Stimulated activated CD4-positive, alpha-beta T cell treated with anti-CD3 and anti-CD28 coated beads, TNF-alpha, amount 100 ng/mL, for 1 hour (primary cell): Measurements from ENCODE around the gene CHI3L2.

Experiments
- DNase-seq, 3 donors: peaks; one replicate each; pipeline ENCODE4 v3.0.0-alpha.2; 2020; ENCODE audit warnings: low read depth in 3 of 3, low spot score in 1 of 3

The CHI3L2 gene

DNA sequence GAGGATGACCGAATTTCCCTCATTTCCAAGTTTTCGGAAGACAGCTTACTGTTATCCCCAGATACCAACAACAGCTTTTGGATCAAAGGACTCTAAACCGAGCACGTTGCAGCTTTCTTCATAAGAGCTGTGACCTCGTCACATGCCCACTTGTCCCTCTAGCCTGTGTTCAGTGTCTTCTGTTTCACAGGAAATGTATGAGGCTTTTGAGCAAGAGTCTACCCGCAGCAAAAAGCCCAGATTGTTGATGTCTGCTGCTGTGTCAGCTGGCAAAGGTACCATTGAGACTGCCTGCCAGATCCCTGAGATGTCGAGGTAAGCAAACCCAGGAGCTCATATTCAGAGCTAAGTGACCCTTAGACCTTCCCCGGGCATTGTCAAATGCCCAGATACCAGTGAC, 24.1 kb downstream of the CHI3L2 start:
- no peak for DNase-seq

DNA sequence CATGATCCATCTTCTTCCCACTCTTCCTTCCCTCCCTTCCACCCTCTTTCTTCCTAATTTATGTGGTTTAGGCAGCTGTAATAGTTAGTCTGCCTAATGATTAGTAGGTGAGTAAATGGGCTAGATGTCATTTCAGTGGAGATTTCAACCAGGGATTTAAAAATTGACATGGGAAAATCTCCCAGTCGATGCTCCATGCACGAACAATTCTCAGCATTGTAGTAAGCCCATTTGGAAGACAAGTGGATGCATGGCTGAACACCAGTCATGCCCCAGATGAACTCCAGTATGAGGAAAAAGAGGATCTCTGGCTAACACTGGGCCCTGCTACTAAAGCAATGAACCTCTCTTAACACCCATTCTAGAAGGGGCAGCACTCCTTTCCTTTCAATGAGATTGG, 25.3 kb downstream of the CHI3L2 start:
- no peak for DNase-seq

DNA sequence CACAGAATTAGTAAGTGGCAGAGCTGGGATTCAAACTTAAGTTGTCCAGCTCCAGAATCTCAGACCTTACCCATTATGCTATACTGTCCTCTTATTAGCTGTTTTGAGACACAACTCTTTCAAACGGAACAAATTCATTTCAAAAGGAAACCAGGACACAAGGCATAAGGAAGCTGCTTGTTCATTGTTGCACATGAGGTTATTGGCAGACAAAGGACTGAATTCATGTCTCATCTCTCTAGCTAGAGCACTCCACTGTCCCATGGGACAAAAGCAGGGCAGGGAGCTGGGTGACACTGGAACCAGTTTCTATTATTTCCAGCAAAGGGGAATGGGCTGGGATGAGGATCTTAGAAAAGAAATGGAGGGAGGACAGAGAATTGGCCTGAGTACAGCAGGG, 26.4 kb downstream of the CHI3L2 start:
- no peak for DNase-seq

DNA sequence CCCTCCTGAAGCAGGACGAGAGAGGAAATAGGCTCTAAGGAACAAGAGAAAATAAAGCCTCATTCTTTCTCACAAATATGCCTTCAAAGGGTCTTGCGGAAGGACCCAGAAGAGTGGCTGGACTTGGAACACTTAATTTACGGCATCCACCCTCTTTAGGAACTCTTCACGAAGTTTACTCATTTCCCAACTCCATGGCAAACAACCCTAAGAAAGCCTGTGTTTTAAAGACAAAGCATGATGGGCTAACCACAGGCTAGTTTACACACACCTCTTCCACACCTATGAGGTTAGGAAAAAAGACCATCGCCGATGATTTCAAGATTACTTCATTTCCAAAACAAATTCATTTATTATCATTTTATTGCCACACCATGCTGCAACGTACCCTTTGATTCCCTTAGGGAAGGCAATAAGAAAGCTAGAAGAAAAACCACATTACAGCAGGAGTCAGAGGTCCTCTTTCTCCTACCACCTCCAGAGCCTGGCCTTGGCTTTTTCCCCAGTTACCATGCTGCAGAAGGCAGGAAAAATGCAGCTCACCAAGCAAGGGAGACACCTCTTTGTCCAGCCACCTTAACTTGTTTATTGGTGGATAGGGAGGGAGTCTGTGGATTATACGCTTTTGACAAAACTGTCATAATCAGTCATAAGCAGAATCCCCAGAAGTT, 29.6 kb downstream of the CHI3L2 start:
- DNase-seq: no peak

DNA sequence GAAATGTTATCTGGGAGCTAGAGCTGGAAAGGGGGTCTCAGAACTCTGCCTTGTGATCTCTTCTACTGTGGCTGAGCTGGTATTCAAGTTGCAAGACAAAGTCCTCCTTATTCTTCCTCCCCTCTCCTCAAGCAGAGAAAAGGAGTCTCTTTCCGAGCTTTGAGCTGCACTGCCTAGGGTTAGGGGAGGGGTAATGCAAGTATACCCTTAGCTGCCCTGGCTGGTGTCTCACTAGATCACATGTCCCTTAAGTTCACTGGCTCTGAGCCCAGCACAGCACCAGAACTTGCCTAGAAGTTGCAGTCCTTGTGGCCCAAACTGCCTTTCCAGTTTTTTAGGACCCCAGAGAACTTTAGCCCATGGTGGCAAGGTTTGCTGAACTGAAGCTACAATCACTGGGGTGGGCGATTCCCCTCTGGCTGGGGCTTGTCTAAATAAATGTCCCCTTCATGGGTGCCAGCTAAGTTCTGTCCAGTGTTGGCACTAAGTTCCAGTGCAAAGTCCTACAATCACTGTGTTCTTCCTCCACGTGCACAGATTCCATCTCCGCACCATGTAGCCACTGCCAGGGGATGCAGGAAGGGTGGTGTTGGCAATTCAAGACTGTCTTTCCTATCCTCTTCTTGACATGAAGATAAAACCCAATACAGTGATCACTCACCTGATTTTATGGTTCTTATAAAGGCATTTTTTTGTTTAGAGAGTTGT, 40.4 kb downstream of the CHI3L2 start:
- no peak for DNase-seq

DNA sequence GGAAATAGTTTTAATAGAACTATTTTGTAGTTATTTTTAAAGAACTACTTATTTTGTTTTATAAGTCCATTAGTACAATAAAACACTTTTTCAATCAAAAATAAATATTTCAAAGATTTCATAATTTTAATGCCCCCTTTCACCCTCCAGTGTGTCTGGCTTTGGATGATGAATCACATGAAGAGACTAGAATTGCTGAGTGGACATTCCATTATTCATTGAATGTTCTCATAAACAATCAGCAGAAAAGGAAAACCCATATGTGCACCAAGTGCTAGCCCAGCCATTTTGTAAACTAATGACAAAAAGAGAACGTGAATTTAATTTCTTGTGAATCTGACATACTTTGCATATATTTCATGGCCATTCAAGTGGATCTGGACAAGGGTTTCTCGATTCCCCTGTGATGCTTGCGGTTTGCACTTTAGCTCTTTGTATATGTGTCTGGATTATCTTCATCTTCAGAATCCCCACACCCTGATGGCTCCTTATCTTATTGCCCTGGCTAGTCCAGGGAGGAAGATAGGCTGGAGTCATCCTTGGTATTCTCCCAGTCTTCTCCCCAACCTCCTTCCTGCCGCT, 42.4 kb downstream of the CHI3L2 start:
- DNase-seq: no peak

DNA sequence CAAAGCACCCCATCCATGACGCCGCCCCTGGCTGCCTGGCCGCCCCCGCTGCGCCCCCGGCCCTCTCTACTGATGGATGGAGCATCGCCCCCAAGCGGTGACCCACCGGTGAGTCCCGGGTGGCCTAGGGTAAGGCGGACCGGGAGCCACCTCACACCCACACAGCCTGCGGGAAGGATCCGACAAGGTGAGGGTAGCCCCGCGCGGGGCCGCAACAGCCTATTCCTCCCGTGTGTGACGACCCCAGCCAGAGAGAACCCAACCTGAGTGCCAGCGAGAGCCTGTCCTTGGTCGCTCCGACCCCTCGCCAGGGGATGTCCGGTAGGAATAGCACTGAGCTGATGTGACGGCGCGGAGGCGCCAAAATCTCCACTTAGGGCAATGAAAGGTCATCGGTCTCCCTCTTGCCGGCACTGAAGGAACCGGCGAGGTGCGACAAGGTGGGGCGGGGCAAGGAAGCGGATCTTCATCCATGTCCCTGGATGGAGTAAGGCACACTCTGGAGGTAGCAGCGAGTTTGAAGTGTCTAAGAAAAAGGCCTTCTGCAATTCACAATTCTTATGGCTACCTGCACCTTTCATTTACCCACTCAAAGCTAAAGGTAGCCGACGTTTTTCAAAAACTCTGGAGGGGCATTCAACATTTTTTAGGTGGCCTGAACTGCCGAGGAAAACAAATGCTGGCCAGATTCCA, 43.4 kb downstream of the CHI3L2 start:
- DNase-seq: peak in 1 of 3 donors; percentile 12

DNA sequence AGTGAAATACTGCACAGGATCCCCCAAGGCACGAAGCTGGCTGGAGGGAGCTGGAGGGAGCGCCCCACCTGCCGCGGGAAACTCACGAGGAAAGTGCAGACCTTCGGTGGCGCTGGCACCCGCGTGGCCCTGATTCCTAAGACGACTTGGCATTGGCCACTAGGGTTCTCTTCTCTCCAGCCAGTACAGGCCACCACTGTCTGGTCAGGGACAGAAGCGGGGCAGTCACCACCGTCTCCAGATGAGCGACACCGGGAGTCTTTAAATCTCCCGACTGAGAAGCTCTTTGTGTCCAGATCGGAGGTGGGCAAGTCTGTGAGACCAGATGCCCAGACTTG, 43.9 kb downstream of the CHI3L2 start:
- DNase-seq: no peak

DNA sequence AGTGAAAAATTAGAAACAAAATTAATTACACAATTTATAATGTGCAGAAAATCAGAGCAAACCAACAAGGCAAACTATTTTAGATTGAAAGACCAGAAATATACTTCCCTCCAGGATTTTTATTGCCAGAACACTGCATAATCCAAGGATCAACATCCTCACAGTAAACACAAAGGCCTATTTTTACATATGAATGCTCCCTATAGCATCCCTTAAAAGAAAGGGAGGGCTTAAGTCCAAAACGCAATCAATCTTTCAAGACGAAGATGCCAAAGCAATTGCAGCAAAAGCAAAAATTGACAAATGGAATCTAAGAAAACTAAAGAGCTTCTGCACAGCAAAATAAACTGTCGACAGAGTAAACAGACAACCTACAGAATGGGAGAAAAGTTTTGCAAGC, 44.6 kb downstream of the CHI3L2 start:
- DNase-seq: no peak

DNA sequence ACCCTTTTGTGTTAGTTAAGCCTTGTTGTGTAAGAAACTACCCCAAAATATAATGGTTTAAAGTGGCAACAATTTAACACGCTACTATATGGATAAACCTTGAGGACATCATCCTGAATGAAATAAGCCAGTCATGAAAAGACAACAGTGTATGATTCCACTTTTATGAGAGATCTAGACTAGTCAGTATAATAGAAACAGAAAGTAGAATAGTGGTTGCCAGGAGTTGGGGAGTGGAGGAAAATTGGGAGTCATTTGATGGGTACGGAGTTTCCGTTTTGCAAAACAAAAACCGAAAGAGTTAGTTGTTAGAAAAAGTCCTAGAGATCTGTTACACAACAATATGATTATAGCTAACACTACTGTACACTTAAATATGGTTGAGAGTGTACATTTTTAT, 47.1 kb downstream of the CHI3L2 start:
- DNase-seq: no peak

DNA sequence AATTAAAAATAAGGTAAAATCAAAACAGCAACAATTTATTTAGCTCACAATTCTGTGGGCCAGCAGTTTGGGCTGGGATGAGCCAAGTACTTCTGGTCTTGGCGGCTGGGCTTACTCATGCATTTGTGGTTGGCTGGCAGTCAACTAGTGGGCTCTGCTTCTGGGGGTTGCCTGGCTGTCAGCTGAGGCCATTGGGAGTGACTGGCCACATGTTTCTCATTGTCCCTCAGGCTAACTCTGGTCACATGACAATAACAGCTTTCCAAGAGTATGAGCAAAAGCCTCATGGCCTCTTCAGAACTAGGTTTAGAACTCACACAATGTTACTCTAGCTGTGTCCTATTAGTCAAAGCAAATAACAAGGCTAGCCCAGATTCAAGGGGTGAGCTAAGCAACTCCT, 47.6 kb downstream of the CHI3L2 start:
- no peak for DNase-seq

DNA sequence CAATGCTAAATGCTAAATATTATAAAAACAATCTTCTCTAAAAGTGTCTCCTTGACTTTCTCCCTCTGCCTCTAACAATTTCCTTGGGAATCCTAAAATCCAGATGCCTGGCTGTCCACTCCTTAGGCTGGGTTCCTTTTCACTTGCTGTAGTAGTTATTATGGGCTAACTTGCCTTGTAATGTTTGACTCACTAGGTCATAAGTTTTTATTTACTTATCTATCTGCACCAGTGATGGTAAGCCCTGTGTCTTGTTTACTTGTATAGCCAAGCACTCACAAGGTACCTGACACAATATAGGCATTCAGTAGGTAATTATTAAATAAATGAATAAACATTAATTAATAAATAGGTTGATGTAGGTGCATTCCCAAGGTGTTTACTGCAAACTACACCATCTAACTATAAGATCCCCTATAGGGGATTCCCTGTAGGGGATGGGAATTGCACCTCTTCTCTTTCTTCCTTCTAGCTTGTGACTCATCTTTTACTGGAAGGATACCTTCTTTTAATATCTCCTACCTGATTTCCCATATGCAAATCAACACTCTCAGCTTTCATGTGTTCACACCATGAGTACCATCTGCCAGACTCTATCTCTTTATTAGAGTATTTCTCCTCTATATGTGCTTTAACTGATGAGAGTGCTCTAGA, 48.4 kb downstream of the CHI3L2 start:
- no peak for DNase-seq

DNA sequence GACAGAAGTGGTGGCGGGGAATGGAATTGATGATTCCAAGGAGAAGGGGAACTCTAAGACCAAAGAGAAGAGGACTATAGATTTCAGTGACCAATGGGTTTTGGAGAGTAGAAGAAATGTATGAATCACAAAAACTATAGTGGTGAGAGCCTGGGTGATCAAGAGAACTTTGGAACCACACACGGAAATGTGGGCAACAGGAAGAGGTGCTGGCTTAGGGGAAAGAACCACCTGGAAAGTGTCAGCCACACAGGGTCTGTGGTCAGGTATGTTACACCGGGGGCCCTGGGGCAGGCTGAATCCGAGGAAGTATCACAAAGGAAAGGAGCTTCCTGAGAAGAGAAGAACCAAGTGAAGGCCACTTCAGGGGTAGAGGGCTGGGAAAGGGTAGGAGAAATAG, 51.6 kb downstream of the CHI3L2 start:
- DNase-seq: no peak

DNA sequence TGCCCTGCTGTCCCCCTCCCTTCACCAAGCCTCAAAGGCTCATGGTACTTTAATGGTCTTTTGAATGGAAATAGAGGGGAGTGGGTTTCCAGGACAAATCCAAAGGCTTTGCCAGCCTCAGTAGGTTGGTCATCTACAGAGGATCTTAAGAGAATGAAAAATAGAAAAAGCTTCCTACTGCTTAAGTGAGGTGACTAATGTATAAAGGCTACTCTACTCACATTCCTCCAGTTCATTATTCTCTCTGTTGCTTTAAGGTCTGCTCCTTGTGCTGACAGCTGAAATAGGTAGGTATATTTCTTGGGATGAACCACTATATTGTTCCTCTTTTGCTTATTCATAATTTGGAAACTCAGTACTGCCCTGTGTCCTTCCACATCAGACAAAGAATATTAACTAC, 52.8 kb downstream of the CHI3L2 start:
- DNase-seq: no peak

DNA sequence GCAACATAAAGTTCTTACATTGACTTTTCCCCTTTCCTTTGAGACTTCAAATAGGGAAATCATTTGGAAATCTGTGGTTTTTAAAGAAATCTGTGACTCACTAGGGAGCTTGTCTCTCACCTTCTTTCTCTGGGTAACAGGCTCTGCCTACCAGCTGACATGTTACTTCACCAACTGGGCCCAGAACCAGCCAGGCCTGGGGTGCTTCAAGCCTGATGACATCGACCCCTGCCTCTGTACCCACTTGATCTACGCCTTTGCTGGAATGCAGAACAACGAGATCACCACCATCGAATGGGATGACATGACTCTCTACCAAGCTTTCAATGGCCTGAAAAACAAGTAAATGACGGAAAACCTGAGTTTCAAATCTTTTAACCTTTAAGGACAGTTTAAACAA, 53.9 kb downstream of the CHI3L2 start:
- DNase-seq: no peak

DNA sequence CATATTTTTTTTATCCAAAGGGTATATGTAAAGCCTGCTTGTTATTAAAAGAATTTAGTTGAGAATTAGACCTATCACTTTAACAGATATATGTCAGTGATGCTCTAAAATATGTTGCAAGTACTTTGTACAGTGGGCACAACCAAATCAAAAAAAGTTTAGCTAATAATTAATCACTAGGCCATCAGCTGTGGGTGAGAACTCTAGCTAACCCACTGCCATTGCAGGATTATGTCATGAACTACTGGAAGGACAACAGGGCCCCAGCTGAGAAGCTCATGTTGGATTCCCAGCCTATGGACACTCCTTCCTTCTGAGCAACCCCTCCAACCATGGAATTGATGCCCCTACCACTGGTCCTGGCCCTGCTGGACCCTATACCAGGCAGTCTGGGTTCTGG, 56.3 kb downstream of the CHI3L2 start:
- no peak for DNase-seq

DNA sequence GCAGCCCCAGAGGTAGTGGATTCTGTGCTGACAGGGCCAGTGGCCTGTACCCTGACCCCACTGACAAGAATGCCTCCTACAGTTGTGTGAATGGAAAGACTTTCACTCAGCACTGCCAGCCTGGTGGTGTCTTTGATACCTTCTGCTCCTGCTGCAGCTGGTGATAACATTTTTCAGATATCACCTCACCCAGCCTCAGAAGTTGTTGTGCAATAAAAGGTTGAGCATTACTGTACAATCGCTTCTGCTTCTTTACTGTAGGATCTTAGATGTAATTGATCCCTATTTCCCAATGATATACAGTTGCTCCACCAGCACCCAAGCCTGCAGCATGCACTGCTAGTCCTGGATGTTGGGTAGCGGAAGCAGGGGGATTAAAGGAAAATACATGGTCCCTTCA, 58.4 kb downstream of the CHI3L2 start:
- DNase-seq: no peak

DNA sequence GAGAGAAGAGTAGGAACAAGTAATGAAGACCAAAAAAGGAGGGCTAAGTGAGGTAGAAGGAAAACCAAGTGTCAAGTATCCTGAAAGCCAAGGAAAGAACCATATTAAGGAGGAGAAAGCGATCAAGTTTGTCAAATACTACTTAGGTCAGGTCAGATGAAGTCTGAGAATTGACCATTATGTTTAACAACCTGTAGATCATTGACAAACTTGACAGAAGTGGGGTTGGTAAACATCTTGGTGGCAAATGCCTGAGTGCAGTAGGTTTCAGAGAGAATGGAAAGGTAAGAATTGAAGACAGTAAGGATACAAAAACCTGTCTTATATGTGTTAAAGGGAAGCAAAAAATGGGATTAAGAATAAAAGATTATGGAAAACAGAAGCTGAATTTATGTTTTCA, 59.4 kb downstream of the CHI3L2 start:
- no peak for DNase-seq

DNA sequence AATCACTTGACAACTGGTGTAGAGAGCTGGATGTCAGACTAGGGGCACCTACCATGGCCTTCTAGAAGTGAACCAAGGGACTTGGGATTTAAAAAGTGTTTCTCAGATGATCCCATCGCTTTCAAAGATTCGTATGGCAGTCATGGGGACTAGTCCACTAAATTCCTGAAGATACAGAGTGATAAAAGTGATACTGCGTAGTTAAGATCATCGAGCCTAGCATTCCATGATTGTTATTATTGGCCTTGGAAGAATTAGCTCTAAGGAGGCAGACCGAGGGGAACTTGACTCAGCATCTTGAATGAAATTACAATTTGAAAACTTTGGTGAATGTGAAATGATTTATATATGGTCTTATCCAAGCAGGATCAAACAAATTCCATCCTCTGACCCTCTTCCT, 61.9 kb downstream of the CHI3L2 start:
- no peak for DNase-seq

DNA sequence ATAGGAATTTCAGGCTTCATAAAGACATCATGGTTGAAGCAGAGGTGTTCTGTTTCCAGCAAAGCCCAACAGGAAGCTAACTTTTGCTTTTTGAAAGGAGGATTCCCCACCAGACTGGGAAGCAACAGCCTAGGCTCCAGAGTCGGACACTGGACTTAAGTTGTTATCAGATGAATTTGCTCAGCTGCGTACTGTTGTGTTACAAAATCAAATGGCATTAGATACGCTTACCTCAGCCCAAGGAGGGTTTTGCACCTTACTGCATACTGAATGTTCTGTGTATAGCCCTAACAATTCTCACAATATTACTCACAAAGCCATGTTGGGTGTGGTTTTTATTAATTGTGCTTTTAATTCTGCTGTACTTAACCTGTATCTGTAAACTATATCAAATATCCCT, 62.6 kb downstream of the CHI3L2 start:
- no peak for DNase-seq

DNA sequence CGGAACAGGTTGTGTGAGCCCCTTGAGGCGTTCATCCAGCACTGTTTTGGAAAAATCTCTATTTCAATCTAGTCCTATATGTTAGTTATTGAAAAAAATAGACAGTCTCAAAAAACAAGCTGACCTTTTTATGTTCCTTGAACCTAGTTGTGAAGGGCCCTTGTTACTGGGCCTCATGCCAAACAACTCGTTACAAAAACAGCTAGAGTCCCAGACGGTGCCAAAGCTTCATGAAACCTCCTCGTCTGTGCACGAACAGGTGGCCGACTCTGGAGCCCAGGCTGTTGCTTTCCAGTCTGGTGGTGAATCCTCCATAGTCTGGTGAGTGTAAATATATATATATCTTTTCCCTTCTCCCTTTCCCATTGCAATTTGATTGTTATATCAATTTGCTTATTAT, 63.1 kb downstream of the CHI3L2 start, which contains the start of gene CHIA:
Gene CHIA (plus strand): TSS at position 222 of the 400 bp plus-strand sequence. CDS start 19,617 bp downstream, outside the sequence.
- DNase-seq: no peak
